ENCODE results near the gene CCDC89.
"Not testable (repeated sequence)": the region's sequence is repeated elsewhere in the genome, so short reads cannot be mapped to it uniquely, and the experiment has no call there.

Gene CCDC89

GRCh38 chr11:85685125-85685819 is 723 bp downstream of the CCDC89 start:
- DNase-seq (ENCODE audit: low spot score) = no peak

- DNase-seq (ENCODE audit: low spot score) = no peak
Measured at GRCh38 chr11:85682330-85683305, 3.4 kb downstream of the CCDC89 start.

- no peak for DNase-seq (ENCODE audit: low spot score)
Measured at GRCh38 chr11:85680897-85681296, 5.1 kb downstream of the CCDC89 start.

GRCh38 chr11:85679576-85679975 is 6.4 kb downstream of the CCDC89 start:
- no peak for DNase-seq (ENCODE audit: low spot score)

- DNase-seq (ENCODE audit: low spot score) = no peak
Measured at GRCh38 chr11:85673393-85673792, 12.6 kb downstream of the CCDC89 start.

GRCh38 chr11:85672105-85672902 is 13.7 kb downstream of the CCDC89 start:
- no peak for DNase-seq (ENCODE audit: low spot score)

GRCh38 chr11:85670949-85671663 is 14.9 kb downstream of the CCDC89 start:
- not testable (repeated sequence) for DNase-seq (ENCODE audit: low spot score)

GRCh38 chr11:85668157-85668556 is 17.8 kb downstream of the CCDC89 start:
- DNase-seq (ENCODE audit: low spot score) = no peak

- no peak for DNase-seq (ENCODE audit: low spot score)
Measured at GRCh38 chr11:85666687-85667086, 19.3 kb downstream of the CCDC89 start.

- DNase-seq (ENCODE audit: low spot score) = no peak
Measured at GRCh38 chr11:85665733-85666132, 20.3 kb downstream of the CCDC89 start.

GRCh38 chr11:85664615-85665481 is 21.1 kb downstream of the CCDC89 start, which contains the start of gene CREBZF:
TSS of gene CREBZF (minus strand) at chr11:85665129. CDS start at chr11:85664875, 254 bp downstream.
- peak; percentile 96 for DNase-seq (ENCODE audit: low spot score)

GRCh38 chr11:85663753-85664614 is 22.0 kb downstream of the CCDC89 start:
- DNase-seq (ENCODE audit: low spot score) = peak; percentile 33

- DNase-seq (ENCODE audit: low spot score) = no peak
Measured at GRCh38 chr11:85663080-85663752, 22.8 kb downstream of the CCDC89 start.

- DNase-seq (ENCODE audit: low spot score) = no peak
Measured at GRCh38 chr11:85661972-85662664, 23.9 kb downstream of the CCDC89 start.

GRCh38 chr11:85658180-85658579 is 27.8 kb downstream of the CCDC89 start:
- DNase-seq (ENCODE audit: low spot score) = no peak

GRCh38 chr11:85656777-85657176 is 29.2 kb downstream of the CCDC89 start:
- DNase-seq (ENCODE audit: low spot score) = no peak

- DNase-seq (ENCODE audit: low spot score) = not testable (repeated sequence)
Measured at GRCh38 chr11:85654343-85654742, 31.7 kb downstream of the CCDC89 start.

GRCh38 chr11:85652786-85653447 is 33.1 kb downstream of the CCDC89 start:
- DNase-seq (ENCODE audit: low spot score) = no peak

Measured in COLO829 (cell line).